Naive thymus-derived CD8-positive, alpha-beta T cell (primary cell): ENCODE data around the gene ZNF18. TPM values are rescaled to one million over a fixed set of nuclear protein-coding genes. Genes with fewer than 3 reads are reported as not detected.
"Not testable (repeated sequence)": the region's sequence is repeated elsewhere in the genome, so short reads cannot be mapped to it uniquely, and the experiment has no call there.

Experiments used
- ATAC-seq, 2 donors: fragments of 150-1000 bp; cut with Tn5 transposase in 1 of 2; sonication (Bioruptor Pico), chemical (Tn5 transposase) in 1 of 2; 1 replicate in 1 of 2; 2 replicates in 1 of 2; pipeline ENCODE4 v1.10.0; 2021; ENCODE audit warnings: mild to moderate bottlenecking in 2 of 2, moderate library complexity in 2 of 2
- POLR2A ChIA-PET: fragments of 350-600 bp; sonication (Branson Sonifier 250); formaldehyde crosslinking; loops from one replicate; lab custom pipeline; 2021; ENCODE audit warnings: antibody characterized with exemption; lab: Charles Lee
- DNase-seq, 10 donors: peaks; one replicate each; pipeline versions ENCODE4 v3.0.0 to v3.0.0-alpha.2; 2020 to 2022
- H3K27ac Mint-ChIP-seq, 10 donors: one replicate each; pipeline ENCODE4 v1.8.0; 2020 to 2022; ENCODE audit warnings: mild to moderate bottlenecking in 10 of 10, mixed read lengths in 10 of 10, moderate library complexity in 4 of 10, inconsistent platforms in 1 of 10
- H3K27me3 Mint-ChIP-seq, 5 donors: one replicate each; pipeline ENCODE4 v1.8.0; 2021 to 2022; ENCODE audit warnings: mixed read lengths in 5 of 5
- H3K36me3 Mint-ChIP-seq, 3 donors: one replicate each; pipeline ENCODE4 v1.8.0; 2020 to 2022; ENCODE audit warnings: mixed read lengths in 3 of 3, mild to moderate bottlenecking in 2 of 3, inconsistent platforms in 1 of 3
- H3K4me1 Mint-ChIP-seq, 4 donors: one replicate each; pipeline ENCODE4 v1.8.0; 2021 to 2022; ENCODE audit warnings: mixed read lengths in 4 of 4
- H3K4me3 Mint-ChIP-seq, 10 donors: one replicate each; pipeline ENCODE4 v1.8.0; 2020 to 2022; ENCODE audit warnings: mild to moderate bottlenecking in 10 of 10, mixed read lengths in 10 of 10, moderate library complexity in 6 of 10, inconsistent platforms in 1 of 10
- H3K9me3 Mint-ChIP-seq, 9 donors: one replicate each; pipeline ENCODE4 v1.8.0; 2020 to 2022; ENCODE audit warnings: mixed read lengths in 9 of 9, mild to moderate bottlenecking in 3 of 9, inconsistent platforms in 1 of 9, moderate library complexity in 1 of 9
- polyA plus RNA-seq, 3 donors: library from polyadenylated mRNA; unstranded; fragments of 300-500 nt; fragmentation: Illumina TruSeq; gene quantifications; one replicate each; pipeline ENCODE4 v1.2.3, GENCODE V29; 2021
- total RNA-seq, 8 experiments: library from RNA in 2 of 8; stranded (reverse) in 2 of 8; gene quantifications; one replicate each; pipeline ENCODE4 v1.2.3 and lab custom pipeline; 2021 to 2026

The ZNF18 gene
- total and polyA plus RNA-seq, 5 experiments from 2014 or later = 6.8 to 16.3 (median 8.9) TPM

DNA sequence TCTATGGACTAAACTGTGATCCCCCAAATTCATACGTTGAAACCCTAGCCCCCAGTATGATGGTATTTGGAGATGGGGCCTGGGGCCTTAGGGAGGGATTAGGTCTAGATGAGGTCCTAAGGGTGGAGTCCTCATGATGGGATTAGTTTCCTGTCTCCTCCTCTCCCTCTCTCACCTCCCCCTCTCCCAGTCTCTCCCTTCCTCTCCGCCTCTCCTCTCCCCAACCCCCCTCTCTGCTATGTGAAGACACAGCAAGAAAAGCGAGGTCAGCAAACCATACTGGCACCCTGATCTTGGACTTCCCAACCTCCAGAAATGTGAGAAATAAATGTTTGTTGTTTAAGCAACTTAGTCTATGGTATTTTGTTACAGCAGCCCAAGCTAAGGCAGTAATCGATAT is 15.4 kb downstream of the ZNF18 start:
- Mint-ChIP-seq H3K27ac (no peak overlapping the region), H3K4me1 (peaks cover 0 to 6% (median 3%) of the 10 kb centered on the region in 4 donors)

DNA sequence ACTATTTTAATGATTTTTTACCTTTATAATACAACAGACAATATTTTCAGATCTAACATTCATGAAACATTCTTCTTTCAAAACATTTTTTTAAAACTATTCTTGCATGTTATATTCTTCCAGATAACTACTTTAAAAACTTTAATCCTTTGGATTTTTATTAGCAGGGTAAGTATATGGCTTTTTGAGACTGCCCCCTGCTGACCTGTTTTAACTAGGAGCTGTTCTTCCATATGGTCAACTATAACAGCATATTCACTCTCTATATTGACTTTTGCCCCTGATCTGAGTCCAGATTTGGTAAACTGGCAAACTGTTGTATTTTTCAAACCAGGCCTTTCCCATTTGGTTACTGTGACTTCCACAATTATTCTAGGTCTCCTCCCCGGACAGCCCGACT is 16.5 kb downstream of the ZNF18 start:
- Mint-ChIP-seq H3K27me3 (no peaks in the 10 kb centered on the region), H3K9me3 (peaks cover 0 to 5% (median 0%) of the 10 kb centered on the region in 9 donors), H3K4me1 (peaks cover 0 to 10% (median 3%) of the 10 kb centered on the region in 4 donors), H3K4me3 (no peak overlapping the region), H3K27ac (peak overlapping the region in 1 of 10 donors; percentile 3), H3K36me3 (peaks cover 44 to 85% (median 67%) of the 10 kb centered on the region in 3 donors)
- POLR2A ChIA-PET = interaction anchor here (0.5 kb wide), 1 partner anchor 12 kb away, joined by 4 read pairs; no protein-coding TSS in a partner anchor
- DNase-seq = no peak
- no peak for ATAC-seq

More for the DNA sequence above, 15.4 kb downstream of the ZNF18 start:
- no peaks in the 10 kb centered on the region for H3K27me3 Mint-ChIP-seq
- H3K9me3 Mint-ChIP-seq = peaks cover 0 to 1% (median 0%) of the 10 kb centered on the region in 9 donors
- H3K36me3 Mint-ChIP-seq = peaks cover 41 to 87% (median 62%) of the 10 kb centered on the region in 3 donors
- ATAC-seq (no peak), DNase-seq (no peak)
- POLR2A ChIA-PET = no interaction called here
- no peak overlapping the region for H3K4me3 Mint-ChIP-seq

DNA sequence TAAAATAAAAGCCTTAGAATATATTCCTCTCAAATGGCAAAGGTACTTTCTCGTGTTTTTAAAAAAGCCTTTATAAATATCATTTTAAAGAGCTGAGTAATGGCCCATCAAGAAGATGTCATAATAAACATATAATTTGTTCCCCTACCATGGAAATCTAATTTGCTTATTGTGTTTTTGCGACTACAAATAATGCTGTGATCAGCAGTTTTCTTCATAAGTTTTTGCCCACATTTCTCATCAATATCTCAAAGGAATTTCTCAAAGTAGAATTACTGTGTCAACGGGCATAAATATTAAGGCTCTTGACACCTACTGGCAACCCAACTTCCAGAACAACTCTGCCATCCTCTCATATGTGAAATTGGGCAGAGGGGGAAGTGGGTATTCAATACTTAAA is 17.5 kb downstream of the ZNF18 start:
- no peak overlapping the region for H3K4me3 Mint-ChIP-seq
- DNase-seq = no peak
- peaks cover 0 to 15% (median 2%) of the 10 kb centered on the region in 9 donors for H3K9me3 Mint-ChIP-seq
- no peak for ATAC-seq
- H3K27ac Mint-ChIP-seq = no peak overlapping the region
- H3K36me3 Mint-ChIP-seq = peaks cover 50 to 86% (median 68%) of the 10 kb centered on the region in 3 donors
- H3K27me3 Mint-ChIP-seq = no peaks in the 10 kb centered on the region
- POLR2A ChIA-PET = no interaction called here
- peaks cover 0 to 16% (median 3%) of the 10 kb centered on the region in 4 donors for H3K4me1 Mint-ChIP-seq

DNA sequence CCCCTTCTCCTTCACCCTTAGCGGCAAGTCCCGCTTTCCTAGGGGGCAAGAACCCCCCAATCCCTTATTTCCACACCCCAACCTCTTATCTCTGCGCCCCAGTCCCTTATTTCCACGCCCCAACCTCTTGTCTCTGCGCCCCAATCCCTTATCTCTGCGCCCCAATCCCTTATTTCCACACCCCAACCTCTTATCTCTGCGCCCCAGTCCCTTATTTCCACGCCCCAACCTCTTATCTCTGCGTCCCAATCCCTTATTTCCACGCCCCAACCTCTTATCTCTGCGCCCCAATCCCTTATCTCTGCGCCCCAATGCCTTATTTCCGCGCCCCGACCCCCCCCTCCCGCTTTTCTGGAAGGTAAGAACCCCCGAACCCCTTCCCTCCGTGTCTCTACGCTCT is 24.5 kb downstream of the ZNF18 start:
- H3K4me1 Mint-ChIP-seq = peaks cover 0 to 24% (median 3%) of the 10 kb centered on the region in 4 donors
- H3K4me3 Mint-ChIP-seq, DNase-seq, POLR2A ChIA-PET, H3K27me3 Mint-ChIP-seq, H3K27ac Mint-ChIP-seq, ATAC-seq: not testable (repeated sequence)
- H3K36me3 Mint-ChIP-seq = peaks cover 48 to 58% (median 49%) of the 10 kb centered on the region in 3 donors
- peaks cover 9 to 55% (median 44%) of the 10 kb centered on the region in 9 donors for H3K9me3 Mint-ChIP-seq

DNA sequence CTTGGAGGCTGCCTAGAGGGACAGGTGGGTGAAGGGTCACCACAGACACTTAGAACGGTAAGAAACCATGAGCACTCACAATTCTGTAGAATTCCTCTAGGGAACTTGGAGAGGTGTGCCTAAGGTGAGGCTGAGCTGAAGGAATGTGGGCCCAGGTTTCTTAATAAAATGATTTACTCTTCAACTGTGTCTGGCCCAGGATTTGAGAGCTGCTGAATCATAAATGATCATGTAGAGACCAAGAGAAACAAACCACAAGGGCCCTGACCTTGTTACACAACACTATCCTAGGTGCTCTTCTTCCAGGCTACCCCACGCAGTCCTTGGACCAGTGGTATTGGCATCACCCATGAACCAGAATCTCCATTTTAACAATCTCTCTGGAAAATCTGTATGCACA is 27.7 kb downstream of the ZNF18 start:
- H3K27me3 Mint-ChIP-seq = no peaks in the 10 kb centered on the region
- H3K27ac Mint-ChIP-seq = no peak overlapping the region
- no peak for DNase-seq
- POLR2A ChIA-PET = no interaction called here
- H3K36me3 Mint-ChIP-seq = peaks cover 44 to 66% (median 58%) of the 10 kb centered on the region in 3 donors
- ATAC-seq = no peak
- H3K9me3 Mint-ChIP-seq = peaks cover 19 to 80% (median 66%) of the 10 kb centered on the region in 9 donors
- peaks cover 0 to 8% (median 0%) of the 10 kb centered on the region in 4 donors for H3K4me1 Mint-ChIP-seq
- no peak overlapping the region for H3K4me3 Mint-ChIP-seq

DNA sequence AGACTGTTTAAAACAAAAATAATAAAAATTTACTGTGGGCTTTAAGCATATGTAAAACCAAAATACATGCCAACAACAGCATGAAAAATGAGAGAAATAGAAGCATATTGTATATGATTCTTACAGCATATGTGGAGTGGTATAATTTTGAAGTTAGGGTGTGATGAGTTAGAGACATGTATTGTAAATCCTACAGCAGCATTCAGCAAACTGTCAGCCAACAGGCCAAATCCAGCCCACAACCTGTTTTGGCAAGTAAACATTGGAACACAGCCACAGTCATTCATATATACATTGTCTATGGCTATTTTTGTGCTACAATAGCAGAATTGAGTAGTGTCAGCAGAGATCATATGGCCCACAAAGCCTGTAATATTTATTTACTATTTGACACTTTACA is 42.3 kb downstream of the ZNF18 start:
- H3K4me3 Mint-ChIP-seq = no peak overlapping the region
- H3K9me3 Mint-ChIP-seq = peaks cover 0 to 73% (median 33%) of the 10 kb centered on the region in 9 donors
- POLR2A ChIA-PET = no interaction called here
- H3K36me3 Mint-ChIP-seq = peaks cover 27 to 58% (median 34%) of the 10 kb centered on the region in 3 donors
- DNase-seq (no peak), ATAC-seq (no peak)
- no peaks in the 10 kb centered on the region for H3K27me3 Mint-ChIP-seq
- H3K4me1 Mint-ChIP-seq = no peaks in the 10 kb centered on the region
- no peak overlapping the region for H3K27ac Mint-ChIP-seq

DNA sequence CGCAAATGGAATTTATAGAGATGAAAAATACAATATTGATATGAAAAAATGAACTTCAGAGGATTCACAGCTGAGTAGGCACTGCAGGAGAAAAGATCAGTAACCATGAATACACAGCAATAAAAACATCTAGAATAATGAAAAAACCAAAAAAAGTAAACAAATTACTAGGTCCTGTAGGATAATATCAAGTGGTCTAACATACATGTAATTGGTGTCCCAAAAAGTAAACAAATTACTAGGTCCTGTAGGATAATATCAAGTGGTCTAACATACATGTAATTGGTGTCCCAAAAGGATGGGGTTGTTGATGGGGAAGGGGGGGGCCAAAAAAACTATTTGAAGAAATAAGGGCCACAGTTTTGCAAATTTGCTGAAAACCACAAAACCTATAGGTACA is 43.4 kb downstream of the ZNF18 start:
- no peaks in the 10 kb centered on the region for H3K27me3 Mint-ChIP-seq
- ATAC-seq (no peak), DNase-seq (no peak)
- peaks cover 0 to 74% (median 33%) of the 10 kb centered on the region in 9 donors for H3K9me3 Mint-ChIP-seq
- peaks cover 27 to 55% (median 34%) of the 10 kb centered on the region in 3 donors for H3K36me3 Mint-ChIP-seq
- H3K4me3 Mint-ChIP-seq = no peak overlapping the region
- H3K4me1 Mint-ChIP-seq = no peaks in the 10 kb centered on the region
- POLR2A ChIA-PET = no interaction called here
- H3K27ac Mint-ChIP-seq = no peak overlapping the region

DNA sequence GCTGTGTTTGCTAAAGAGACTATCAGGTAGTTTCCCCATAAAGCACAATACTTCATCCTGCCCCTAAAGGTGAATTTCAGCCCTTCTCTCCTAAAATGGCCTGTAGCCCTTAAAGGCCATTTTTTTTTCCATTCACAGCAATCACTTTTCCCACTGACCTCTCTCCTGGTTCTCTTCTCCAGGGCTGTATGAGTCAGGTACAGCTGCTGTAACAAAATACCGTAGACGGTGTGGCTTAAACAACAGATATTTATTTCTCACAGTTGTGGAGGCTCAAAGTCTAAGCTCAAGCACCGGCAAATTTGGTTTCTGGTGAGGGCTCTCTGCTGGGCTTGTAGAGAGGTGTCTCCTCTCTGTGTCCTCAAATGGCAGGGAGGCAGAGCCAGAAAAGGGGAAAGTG is 44.7 kb downstream of the ZNF18 start:
- ATAC-seq (no peak), DNase-seq (no peak)
- peaks cover 18 to 42% (median 25%) of the 10 kb centered on the region in 3 donors for H3K36me3 Mint-ChIP-seq

DNA sequence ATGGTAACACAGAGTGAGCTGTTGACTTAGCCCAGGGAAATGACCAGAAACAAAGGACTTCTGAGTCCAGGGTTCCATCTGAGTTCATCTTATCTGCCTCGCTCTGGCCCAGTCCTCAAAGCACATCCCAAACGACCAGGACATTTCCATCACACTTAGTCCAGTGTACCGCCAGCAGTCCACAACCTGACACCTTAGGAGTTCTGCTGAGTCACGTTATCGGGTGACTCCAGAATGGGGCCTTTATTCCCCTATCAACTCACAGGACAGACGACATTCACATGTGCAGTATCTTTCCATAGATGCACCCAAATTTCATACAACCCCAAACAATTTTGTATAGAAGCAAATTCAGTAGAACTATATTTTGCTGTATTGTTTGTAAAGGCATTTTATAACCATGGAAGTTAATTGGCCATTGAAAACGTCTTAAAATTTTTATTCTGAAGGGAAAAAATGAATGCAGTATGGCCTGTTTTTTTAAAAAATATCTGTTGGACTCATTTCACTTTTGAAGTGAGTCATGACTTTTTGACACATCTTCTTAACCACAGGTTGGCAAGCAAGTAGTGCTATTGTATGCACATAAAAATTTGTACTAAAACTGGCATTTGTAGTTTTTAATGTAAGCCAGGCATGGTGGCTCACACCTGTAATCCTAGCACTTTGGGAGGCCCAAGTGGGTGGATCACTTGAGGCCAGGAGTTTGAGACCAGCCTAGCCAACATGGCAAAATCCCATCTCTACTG is 46.3 kb downstream of the ZNF18 start:
- Mint-ChIP-seq H3K4me3 (no peak overlapping the region), H3K27me3 (peaks cover 0 to 1% (median 0%) of the 10 kb centered on the region in 5 donors), H3K9me3 (peaks cover 0 to 46% (median 16%) of the 10 kb centered on the region in 9 donors), H3K27ac (no peak overlapping the region), H3K36me3 (peaks cover 6 to 30% (median 19%) of the 10 kb centered on the region in 3 donors), H3K4me1 (no peaks in the 10 kb centered on the region)
- POLR2A ChIA-PET = no interaction called here
- ATAC-seq (no peak), DNase-seq (no peak)

More for the DNA sequence above, 44.7 kb downstream of the ZNF18 start:
- H3K4me3 Mint-ChIP-seq = no peak overlapping the region
- peaks cover 0 to 1% (median 0%) of the 10 kb centered on the region in 5 donors for H3K27me3 Mint-ChIP-seq
- POLR2A ChIA-PET = no interaction called here
- H3K4me1 Mint-ChIP-seq = no peaks in the 10 kb centered on the region
- H3K9me3 Mint-ChIP-seq = peaks cover 0 to 60% (median 21%) of the 10 kb centered on the region in 9 donors
- no peak overlapping the region for H3K27ac Mint-ChIP-seq

DNA sequence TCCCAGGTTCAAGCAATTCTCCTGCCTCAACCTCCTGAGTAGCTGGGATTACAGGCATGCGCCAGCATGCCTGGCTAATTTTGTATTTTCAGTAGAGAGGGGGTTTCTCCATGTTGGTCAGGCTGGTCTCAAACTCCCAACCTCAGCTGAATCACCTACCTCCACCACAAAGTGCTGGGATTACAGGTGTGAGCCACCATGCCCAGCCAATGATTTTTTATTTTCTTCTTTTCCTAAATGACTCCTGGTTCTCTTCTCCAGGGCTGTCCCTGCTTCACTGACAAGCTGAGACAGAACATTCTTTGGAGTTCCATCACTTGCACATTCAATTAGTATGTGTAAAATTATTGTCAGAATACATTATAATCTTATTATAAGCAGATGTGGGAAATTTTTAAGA is 47.7 kb downstream of the ZNF18 start:
- peaks cover 4 to 20% (median 14%) of the 10 kb centered on the region in 3 donors for H3K36me3 Mint-ChIP-seq

DNA sequence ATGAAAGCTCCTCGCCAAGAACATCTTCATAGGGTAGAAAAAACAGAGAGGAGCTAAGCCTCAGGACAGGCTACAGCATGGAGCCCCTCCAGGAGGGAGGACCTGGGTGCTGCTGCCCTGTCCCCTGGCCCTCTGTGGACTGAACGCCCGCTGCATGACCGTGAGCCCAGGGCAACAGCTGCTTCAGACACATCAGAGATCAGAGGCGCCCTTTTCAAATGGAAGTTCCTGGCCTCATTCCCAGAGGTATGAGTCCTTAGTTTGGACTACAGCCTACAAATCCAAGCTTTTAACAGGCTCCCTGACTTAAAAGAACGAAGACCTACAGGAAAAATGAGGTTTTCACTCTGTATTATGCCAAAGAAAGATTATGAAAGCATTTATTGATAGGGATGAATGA is 48.5 kb downstream of the ZNF18 start:
- H3K36me3 Mint-ChIP-seq = peaks cover 4 to 23% (median 8%) of the 10 kb centered on the region in 3 donors
- H3K4me3 Mint-ChIP-seq = no peak overlapping the region
- POLR2A ChIA-PET = no interaction called here
- H3K4me1 Mint-ChIP-seq = peaks cover 0 to 2% (median 0%) of the 10 kb centered on the region in 4 donors
- DNase-seq = no peak
- no peak for ATAC-seq
- peaks cover 0 to 25% (median 8%) of the 10 kb centered on the region in 9 donors for H3K9me3 Mint-ChIP-seq
- H3K27me3 Mint-ChIP-seq = peaks cover 0 to 1% (median 0%) of the 10 kb centered on the region in 5 donors
- H3K27ac Mint-ChIP-seq = no peak overlapping the region

More for the DNA sequence above, 47.7 kb downstream of the ZNF18 start:
- ATAC-seq, H3K27ac Mint-ChIP-seq, DNase-seq, H3K4me3 Mint-ChIP-seq, H3K4me1 Mint-ChIP-seq, H3K27me3 Mint-ChIP-seq, POLR2A ChIA-PET: not testable (repeated sequence)
- peaks cover 0 to 33% (median 13%) of the 10 kb centered on the region in 9 donors for H3K9me3 Mint-ChIP-seq

DNA sequence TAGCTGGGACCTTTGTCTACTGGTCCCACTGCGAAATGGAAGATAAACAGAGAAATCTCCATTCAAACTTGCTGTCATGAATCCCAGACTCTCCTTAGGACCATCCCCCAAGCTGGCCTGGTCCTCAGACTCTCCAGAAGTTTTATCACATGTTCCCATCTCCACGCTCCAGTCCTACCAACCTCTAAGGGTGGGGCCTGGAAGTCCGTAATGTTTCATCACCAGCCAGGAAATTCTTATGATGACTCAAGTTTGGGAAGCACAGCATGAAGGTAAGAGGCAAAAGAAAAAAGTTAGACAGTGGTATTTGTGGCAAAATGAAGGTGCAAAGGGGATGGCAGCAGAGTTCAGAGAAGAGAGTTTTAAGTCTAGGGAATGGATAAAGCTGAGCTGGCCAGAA is 52.7 kb downstream of the ZNF18 start:
- H3K4me3 Mint-ChIP-seq = no peak overlapping the region
- no peak for DNase-seq

DNA sequence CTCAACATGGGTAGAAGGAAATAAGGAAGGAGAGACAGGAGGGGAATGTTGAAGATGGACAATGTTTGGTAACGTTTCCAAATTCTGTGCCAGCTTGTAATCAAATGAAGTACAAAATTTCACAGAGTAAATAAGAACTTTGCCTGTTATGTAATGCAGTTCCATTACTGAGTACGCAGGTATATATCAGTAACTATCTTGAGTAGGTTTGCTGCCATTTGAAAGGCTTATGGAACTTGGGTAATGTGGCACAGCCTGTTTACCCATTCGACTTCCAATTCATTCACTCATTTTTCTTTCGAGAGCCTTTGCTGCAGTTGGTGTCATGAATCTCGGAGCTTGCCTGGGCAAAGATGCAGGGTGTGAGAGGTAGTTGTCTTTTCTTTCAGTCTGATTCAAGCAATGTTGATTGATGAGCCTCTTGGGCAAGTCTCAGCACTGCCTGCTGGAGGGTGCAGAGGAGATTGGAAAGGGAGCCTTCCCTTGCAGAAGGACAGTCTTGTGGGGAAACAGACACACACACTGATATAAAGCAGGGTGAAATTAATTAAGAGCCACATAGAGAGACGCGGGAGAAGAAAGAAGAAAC is 53.4 kb downstream of the ZNF18 start:
- peaks cover 0 to 2% (median 0%) of the 10 kb centered on the region in 4 donors for H3K4me1 Mint-ChIP-seq
- H3K9me3 Mint-ChIP-seq = no peaks in the 10 kb centered on the region
- ATAC-seq (no peak), DNase-seq (no peak)
- H3K27ac Mint-ChIP-seq = no peak overlapping the region
- peaks cover 0 to 7% (median 0%) of the 10 kb centered on the region in 3 donors for H3K36me3 Mint-ChIP-seq
- H3K4me3 Mint-ChIP-seq = no peak overlapping the region
- POLR2A ChIA-PET = no interaction called here
- H3K27me3 Mint-ChIP-seq = peaks cover 0 to 1% (median 0%) of the 10 kb centered on the region in 5 donors

More for the DNA sequence above, 52.7 kb downstream of the ZNF18 start:
- H3K4me1 Mint-ChIP-seq = peaks cover 0 to 2% (median 0%) of the 10 kb centered on the region in 4 donors
- H3K27ac Mint-ChIP-seq = no peak overlapping the region
- no peak for ATAC-seq
- POLR2A ChIA-PET = no interaction called here
- H3K36me3 Mint-ChIP-seq = peaks cover 0 to 7% (median 0%) of the 10 kb centered on the region in 3 donors
- peaks cover 0 to 1% (median 0%) of the 10 kb centered on the region in 5 donors for H3K27me3 Mint-ChIP-seq
- H3K9me3 Mint-ChIP-seq = no peaks in the 10 kb centered on the region
